WI38 (cell line): ENCODE results near the gene FSD1L.
"Not testable (repeated sequence)": the region's sequence is repeated elsewhere in the genome, so short reads cannot be mapped to it uniquely, and the experiment has no call there.

Source experiments
- H3K4me3 ChIP-seq: 2 replicates; pipeline ENCODE4 v1.5.1; 2011; ENCODE audit warnings: low read depth, mild to moderate bottlenecking, control low read depth, low read length
- TF ChIP-seq, protein P1 (sequence below): IDR thresholded peaks from 2 replicates; pipeline ENCODE4 v1.5.1; 2012; ENCODE audit warnings: low read depth, mild to moderate bottlenecking, control low read depth, low read length

The FSD1L gene

GRCh38 chr9:105531530-105531929 is 83.7 kb downstream of the FSD1L start:
- no peak overlapping the region for H3K4me3 ChIP-seq
- TF ChIP-seq, protein P1, sequence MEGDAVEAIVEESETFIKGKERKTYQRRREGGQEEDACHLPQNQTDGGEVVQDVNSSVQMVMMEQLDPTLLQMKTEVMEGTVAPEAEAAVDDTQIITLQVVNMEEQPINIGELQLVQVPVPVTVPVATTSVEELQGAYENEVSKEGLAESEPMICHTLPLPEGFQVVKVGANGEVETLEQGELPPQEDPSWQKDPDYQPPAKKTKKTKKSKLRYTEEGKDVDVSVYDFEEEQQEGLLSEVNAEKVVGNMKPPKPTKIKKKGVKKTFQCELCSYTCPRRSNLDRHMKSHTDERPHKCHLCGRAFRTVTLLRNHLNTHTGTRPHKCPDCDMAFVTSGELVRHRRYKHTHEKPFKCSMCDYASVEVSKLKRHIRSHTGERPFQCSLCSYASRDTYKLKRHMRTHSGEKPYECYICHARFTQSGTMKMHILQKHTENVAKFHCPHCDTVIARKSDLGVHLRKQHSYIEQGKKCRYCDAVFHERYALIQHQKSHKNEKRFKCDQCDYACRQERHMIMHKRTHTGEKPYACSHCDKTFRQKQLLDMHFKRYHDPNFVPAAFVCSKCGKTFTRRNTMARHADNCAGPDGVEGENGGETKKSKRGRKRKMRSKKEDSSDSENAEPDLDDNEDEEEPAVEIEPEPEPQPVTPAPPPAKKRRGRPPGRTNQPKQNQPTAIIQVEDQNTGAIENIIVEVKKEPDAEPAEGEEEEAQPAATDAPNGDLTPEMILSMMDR: no peak

- H3K4me3 ChIP-seq: no peak overlapping the region
Measured at GRCh38 chr9:105535920-105536668, 88.3 kb downstream of the FSD1L start.

GRCh38 chr9:105539452-105539851 is 91.6 kb downstream of the FSD1L start:
- TF ChIP-seq, protein P1: no peak
- H3K4me3 ChIP-seq: no peak overlapping the region

More at GRCh38 chr9:105535920-105536668, 88.3 kb downstream of the FSD1L start:
- TF ChIP-seq, protein P1: no peak

GRCh38 chr9:105541838-105542237 is 94.0 kb downstream of the FSD1L start:
- no peak overlapping the region for H3K4me3 ChIP-seq
- TF ChIP-seq, protein P1: no peak

- H3K4me3 ChIP-seq: no peak overlapping the region
- TF ChIP-seq, protein P1: no peak
Measured at GRCh38 chr9:105554042-105554441, 106.2 kb downstream of the FSD1L start.

- peak within 1 kb of the TSS; percentile 90 for H3K4me3 ChIP-seq
- TF ChIP-seq, protein P1: no peak
Measured at GRCh38 chr9:105557804-105558610, 110.2 kb downstream of the FSD1L start, which contains the start of gene FKTN. FKTN (plus strand) TSS chr9:105558131; CDS start chr9:105575033, 16,902 bp downstream.

DNA sequence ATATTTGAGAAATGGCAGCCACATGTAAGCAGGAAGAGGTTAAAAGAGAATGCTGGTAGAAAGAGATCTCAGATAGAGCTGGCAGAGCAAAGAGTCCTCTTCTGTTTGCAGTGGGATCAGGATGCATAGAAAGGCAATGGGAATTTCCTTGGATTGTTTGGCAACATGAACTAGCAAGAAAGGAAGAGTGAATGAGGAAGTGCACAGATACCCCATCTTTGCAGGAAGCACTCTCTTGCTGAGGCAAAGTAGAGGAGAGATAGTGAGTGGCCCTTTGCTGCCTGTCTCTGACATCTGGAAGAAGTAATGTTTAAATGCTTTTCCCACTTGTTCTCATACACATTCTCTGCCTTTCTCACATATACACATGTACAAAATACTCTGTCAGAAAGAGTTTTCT is 124.6 kb downstream of the FSD1L start:
- H3K4me3 ChIP-seq: no peak overlapping the region
- TF ChIP-seq, protein P1: no peak

GRCh38 chr9:105579952-105580351 is 132.1 kb downstream of the FSD1L start:
- not testable (repeated sequence) for H3K4me3 ChIP-seq

GRCh38 chr9:105581550-105581949 is 133.7 kb downstream of the FSD1L start:
- not testable (repeated sequence) for H3K4me3 ChIP-seq
